GM23338 (cell line): Measurements from ENCODE around the gene CACNA1C. TPM values are rescaled to one million over a fixed set of nuclear protein-coding genes. Genes with fewer than 3 reads are reported as not detected.
A peak's percentile ranks its signal among the peaks of the same experiment; 100 is the strongest.

Experiments
- ATAC-seq: fragments of 200-7000 bp; cut with Tn5 transposase; 3 replicates; pipeline ENCODE4 v1.9.1; 2020
- DNase-seq: peaks from one replicate; pipeline ENCODE4 v3.0.0-alpha.2; 2015; ENCODE audit warnings: low spot score
- H2AFZ ChIP-seq: fragments of 200-600 bp; sonication (generic); 2 replicates; pipeline ENCODE4 v1.8.0; 2016; ENCODE audit warnings: antibody characterized with exemption, mild to moderate bottlenecking, moderate library complexity
- H3F3A ChIP-seq: fragments of 200-600 bp; sonication (generic); replicated peaks from 2 replicates; pipeline ENCODE4 v1.8.0; 2017; ENCODE audit warnings: antibody characterized with exemption, mixed run types, low read depth
- H3K27ac ChIP-seq: fragments of 200-600 bp; sonication (generic); 2 replicates; pipeline ENCODE4 v1.6.1; 2016; ENCODE audit warnings: low read depth
- H3K27me3 ChIP-seq: fragments of 200-600 bp; sonication (generic); 2 replicates; pipeline ENCODE4 v1.8.0; 2016; ENCODE audit warnings: mild to moderate bottlenecking, mixed run types, moderate library complexity; ENCODE audit not compliant: insufficient read depth
- H3K36me3 ChIP-seq: fragments of 200-600 bp; sonication (generic); 2 replicates; pipeline ENCODE4 v1.8.0; 2016; ENCODE audit warnings: mild to moderate bottlenecking; ENCODE audit not compliant: insufficient read depth
- H3K4me1 ChIP-seq: fragments of 200-600 bp; sonication (generic); 2 replicates; pipeline ENCODE4 v1.8.0; 2016; ENCODE audit warnings: mild to moderate bottlenecking, moderate library complexity; ENCODE audit not compliant: insufficient read depth
- H3K4me2 ChIP-seq: fragments of 200-600 bp; sonication (generic); 2 replicates; pipeline ENCODE4 v1.7.1; 2017; ENCODE audit warnings: mixed run types
- H3K4me3 ChIP-seq: fragments of 200-600 bp; sonication (generic); 2 replicates; pipeline ENCODE4 v1.6.1; 2016; ENCODE audit warnings: mixed run types
- H3K79me2 ChIP-seq: fragments of 200-600 bp; sonication (generic); replicated peaks from 2 replicates; pipeline ENCODE4 v1.8.0; 2017; ENCODE audit warnings: mild to moderate bottlenecking; ENCODE audit not compliant: insufficient read depth
- H3K9me2 ChIP-seq: fragments of 200-600 bp; sonication (generic); 2 replicates; pipeline ENCODE4 v1.8.0; 2017; ENCODE audit not compliant: insufficient read depth
- H4K20me1 ChIP-seq: fragments of 200-600 bp; sonication (generic); replicated peaks from 2 replicates; pipeline ENCODE4 v1.8.0; 2017; ENCODE audit warnings: mild to moderate bottlenecking; ENCODE audit not compliant: insufficient read depth
- H3K27ac Mint-ChIP-seq: 2 replicates; pipeline ENCODE4 v1.8.0; 2020; ENCODE audit warnings: inconsistent platforms, mild to moderate bottlenecking, moderate library complexity, mixed read lengths
- H3K27me3 Mint-ChIP-seq: 3 replicates; pipeline ENCODE4 v1.8.0; 2022; ENCODE audit warnings: low read depth, mild to moderate bottlenecking, moderate library complexity, mixed read lengths, inconsistent platforms; ENCODE audit not compliant: insufficient read depth, poor library complexity
- H3K36me3 Mint-ChIP-seq: 3 replicates; pipeline ENCODE4 v1.8.0; 2021; ENCODE audit warnings: low read depth, mild to moderate bottlenecking, inconsistent platforms, moderate library complexity, mixed read lengths
- H3K4me1 Mint-ChIP-seq: 3 replicates; pipeline ENCODE4 v1.8.0; 2020; ENCODE audit warnings: mild to moderate bottlenecking, inconsistent platforms, mixed read lengths
- H3K4me3 Mint-ChIP-seq: 3 replicates; pipeline ENCODE4 v1.8.0; 2021; ENCODE audit warnings: moderate library complexity, mild to moderate bottlenecking, inconsistent platforms, mixed read lengths
- H3K9me3 Mint-ChIP-seq: 3 replicates; pipeline ENCODE4 v1.8.0; 2020; ENCODE audit warnings: moderate library complexity, mild to moderate bottlenecking, inconsistent platforms, mixed read lengths
- CREB1 ChIP-seq: fragments of 250-450 bp; sonication (Bioruptor Pico); IDR thresholded peaks from 2 replicates; pipeline ENCODE4 v1.5.0; 2020; ENCODE audit warnings: low read depth, mild to moderate bottlenecking, moderate library complexity
- EZH2phosphoT487 ChIP-seq: fragments of 200-600 bp; sonication (generic); IDR thresholded peaks from one replicate; pipeline ENCODE4 v1.8.1; 2018; ENCODE audit warnings: antibody characterized with exemption; ENCODE audit not compliant: unreplicated experiment
- JUNB ChIP-seq: IDR thresholded peaks from one replicate; pipeline ENCODE4 v1.6.1; 2016; ENCODE audit warnings: antibody characterized with exemption; ENCODE audit not compliant: unreplicated experiment
- NANOG ChIP-seq: IDR thresholded peaks from 2 replicates; pipeline ENCODE4 v1.6.1; 2016; ENCODE audit warnings: antibody characterized with exemption, borderline replicate concordance
- POLR2AphosphoS5 ChIP-seq: IDR thresholded peaks from 2 replicates; pipeline ENCODE4 v1.6.1; 2016; ENCODE audit warnings: antibody characterized with exemption, low read depth
- STAT1 ChIP-seq: IDR thresholded peaks from one replicate; pipeline ENCODE4 v1.6.1; 2016; ENCODE audit warnings: antibody characterized with exemption; ENCODE audit not compliant: unreplicated experiment
- ZNF114 ChIP-seq: fragments of 250-450 bp; sonication (Bioruptor Pico); IDR thresholded peaks from 2 replicates; pipeline ENCODE4 v1.5.0; 2020; ENCODE audit warnings: mild to moderate bottlenecking, moderate library complexity
- polyA plus RNA-seq: library from polyadenylated mRNA; unstranded; fragments of >200 nt; fragmentation: Nextera tagmentation; extraction: Ambion mirVana; gene quantifications from 2 replicates; pipeline ENCODE4 v1.2.1, GENCODE V29; 2016
- total RNA-seq: library from RNA; depleted of rRNA; stranded (reverse); fragments of >200 nt; shearing (Covaris generic); gene quantifications from 2 replicates; pipeline ENCODE4 v1.2.3, GENCODE V29; 2014
- TF ChIP-seq, protein P1 (sequence below), 2 experiments: fragments of 200-600 bp in 1 of 2; sonication (generic) in 1 of 2; conservative IDR thresholded peaks; 2 replicates each; pipeline versions ENCODE4 v1.5.1 to v1.6.1; 2016 to 2017; ENCODE audit warnings: antibody characterized with exemption in 2 of 2, low read depth in 2 of 2, mild to moderate bottlenecking in 2 of 2, moderate library complexity in 1 of 2
- TF ChIP-seq, protein P2 (sequence below): IDR thresholded peaks from 2 replicates; pipeline ENCODE4 v1.6.1; 2016; ENCODE audit warnings: antibody characterized with exemption
- TF ChIP-seq, protein P3 (sequence below): fragments of 250-450 bp; sonication (Bioruptor Pico); IDR thresholded peaks from 2 replicates; pipeline ENCODE4 v1.5.0; 2020; ENCODE audit warnings: mild to moderate bottlenecking, moderate library complexity
- TF ChIP-seq, protein P4 (sequence below): IDR thresholded peaks from one replicate; pipeline ENCODE4 v1.6.1; 2018; ENCODE audit warnings: antibody characterized with exemption; ENCODE audit not compliant: unreplicated experiment

The CACNA1C gene
- total and polyA plus RNA-seq, 2 experiments from 2014 or later, result 0.78 to 2.1 TPM

DNA sequence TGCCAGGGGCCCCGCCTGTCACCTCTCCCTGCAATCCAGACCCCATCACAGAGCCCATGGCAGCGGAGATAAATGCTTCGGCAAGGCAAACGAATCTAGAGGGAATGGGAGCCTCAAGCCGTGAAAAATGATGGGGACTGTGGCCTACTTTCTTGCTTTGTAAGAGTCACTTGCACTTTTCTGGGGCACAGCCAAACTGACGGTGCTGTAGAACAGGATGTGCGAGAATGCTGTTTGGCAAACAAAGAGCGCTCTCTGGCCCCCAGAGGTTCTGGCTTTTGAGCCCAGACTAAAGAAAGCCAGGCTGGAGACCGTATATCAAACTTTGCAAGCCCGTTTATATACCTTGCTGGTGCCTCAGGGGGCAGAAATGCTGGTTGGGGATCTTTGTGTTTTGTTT lies 108.7 kb downstream of the CACNA1C start:
- H3K36me3 Mint-ChIP-seq, result no peaks in the 10 kb centered on the region
- no peaks in the 10 kb centered on the region for H3F3A ChIP-seq
- H3K4me1 ChIP-seq, result no peaks in the 10 kb centered on the region
- DNase-seq, result no peak
- H3K4me1 Mint-ChIP-seq, result peaks cover 12% of the 10 kb centered on the region; the same call in 2 of the 3 replicates
- H3K4me3 Mint-ChIP-seq, result no peak overlapping the region
- TF ChIP-seq, protein P1, sequence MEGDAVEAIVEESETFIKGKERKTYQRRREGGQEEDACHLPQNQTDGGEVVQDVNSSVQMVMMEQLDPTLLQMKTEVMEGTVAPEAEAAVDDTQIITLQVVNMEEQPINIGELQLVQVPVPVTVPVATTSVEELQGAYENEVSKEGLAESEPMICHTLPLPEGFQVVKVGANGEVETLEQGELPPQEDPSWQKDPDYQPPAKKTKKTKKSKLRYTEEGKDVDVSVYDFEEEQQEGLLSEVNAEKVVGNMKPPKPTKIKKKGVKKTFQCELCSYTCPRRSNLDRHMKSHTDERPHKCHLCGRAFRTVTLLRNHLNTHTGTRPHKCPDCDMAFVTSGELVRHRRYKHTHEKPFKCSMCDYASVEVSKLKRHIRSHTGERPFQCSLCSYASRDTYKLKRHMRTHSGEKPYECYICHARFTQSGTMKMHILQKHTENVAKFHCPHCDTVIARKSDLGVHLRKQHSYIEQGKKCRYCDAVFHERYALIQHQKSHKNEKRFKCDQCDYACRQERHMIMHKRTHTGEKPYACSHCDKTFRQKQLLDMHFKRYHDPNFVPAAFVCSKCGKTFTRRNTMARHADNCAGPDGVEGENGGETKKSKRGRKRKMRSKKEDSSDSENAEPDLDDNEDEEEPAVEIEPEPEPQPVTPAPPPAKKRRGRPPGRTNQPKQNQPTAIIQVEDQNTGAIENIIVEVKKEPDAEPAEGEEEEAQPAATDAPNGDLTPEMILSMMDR (conservative IDR thresholded peaks at IDR 0.05; ENCODE audit: low read depth in 2 of 2), result no peak
- TF ChIP-seq JUNB, result no peak
- TF ChIP-seq, protein P2, sequence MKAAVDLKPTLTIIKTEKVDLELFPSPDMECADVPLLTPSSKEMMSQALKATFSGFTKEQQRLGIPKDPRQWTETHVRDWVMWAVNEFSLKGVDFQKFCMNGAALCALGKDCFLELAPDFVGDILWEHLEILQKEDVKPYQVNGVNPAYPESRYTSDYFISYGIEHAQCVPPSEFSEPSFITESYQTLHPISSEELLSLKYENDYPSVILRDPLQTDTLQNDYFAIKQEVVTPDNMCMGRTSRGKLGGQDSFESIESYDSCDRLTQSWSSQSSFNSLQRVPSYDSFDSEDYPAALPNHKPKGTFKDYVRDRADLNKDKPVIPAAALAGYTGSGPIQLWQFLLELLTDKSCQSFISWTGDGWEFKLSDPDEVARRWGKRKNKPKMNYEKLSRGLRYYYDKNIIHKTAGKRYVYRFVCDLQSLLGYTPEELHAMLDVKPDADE, result no peak
- TF ChIP-seq ZNF114 (CRISPR knock-in tag), result no peak
- TF ChIP-seq EZH2phosphoT487, result no peak
- TF ChIP-seq, protein P3, sequence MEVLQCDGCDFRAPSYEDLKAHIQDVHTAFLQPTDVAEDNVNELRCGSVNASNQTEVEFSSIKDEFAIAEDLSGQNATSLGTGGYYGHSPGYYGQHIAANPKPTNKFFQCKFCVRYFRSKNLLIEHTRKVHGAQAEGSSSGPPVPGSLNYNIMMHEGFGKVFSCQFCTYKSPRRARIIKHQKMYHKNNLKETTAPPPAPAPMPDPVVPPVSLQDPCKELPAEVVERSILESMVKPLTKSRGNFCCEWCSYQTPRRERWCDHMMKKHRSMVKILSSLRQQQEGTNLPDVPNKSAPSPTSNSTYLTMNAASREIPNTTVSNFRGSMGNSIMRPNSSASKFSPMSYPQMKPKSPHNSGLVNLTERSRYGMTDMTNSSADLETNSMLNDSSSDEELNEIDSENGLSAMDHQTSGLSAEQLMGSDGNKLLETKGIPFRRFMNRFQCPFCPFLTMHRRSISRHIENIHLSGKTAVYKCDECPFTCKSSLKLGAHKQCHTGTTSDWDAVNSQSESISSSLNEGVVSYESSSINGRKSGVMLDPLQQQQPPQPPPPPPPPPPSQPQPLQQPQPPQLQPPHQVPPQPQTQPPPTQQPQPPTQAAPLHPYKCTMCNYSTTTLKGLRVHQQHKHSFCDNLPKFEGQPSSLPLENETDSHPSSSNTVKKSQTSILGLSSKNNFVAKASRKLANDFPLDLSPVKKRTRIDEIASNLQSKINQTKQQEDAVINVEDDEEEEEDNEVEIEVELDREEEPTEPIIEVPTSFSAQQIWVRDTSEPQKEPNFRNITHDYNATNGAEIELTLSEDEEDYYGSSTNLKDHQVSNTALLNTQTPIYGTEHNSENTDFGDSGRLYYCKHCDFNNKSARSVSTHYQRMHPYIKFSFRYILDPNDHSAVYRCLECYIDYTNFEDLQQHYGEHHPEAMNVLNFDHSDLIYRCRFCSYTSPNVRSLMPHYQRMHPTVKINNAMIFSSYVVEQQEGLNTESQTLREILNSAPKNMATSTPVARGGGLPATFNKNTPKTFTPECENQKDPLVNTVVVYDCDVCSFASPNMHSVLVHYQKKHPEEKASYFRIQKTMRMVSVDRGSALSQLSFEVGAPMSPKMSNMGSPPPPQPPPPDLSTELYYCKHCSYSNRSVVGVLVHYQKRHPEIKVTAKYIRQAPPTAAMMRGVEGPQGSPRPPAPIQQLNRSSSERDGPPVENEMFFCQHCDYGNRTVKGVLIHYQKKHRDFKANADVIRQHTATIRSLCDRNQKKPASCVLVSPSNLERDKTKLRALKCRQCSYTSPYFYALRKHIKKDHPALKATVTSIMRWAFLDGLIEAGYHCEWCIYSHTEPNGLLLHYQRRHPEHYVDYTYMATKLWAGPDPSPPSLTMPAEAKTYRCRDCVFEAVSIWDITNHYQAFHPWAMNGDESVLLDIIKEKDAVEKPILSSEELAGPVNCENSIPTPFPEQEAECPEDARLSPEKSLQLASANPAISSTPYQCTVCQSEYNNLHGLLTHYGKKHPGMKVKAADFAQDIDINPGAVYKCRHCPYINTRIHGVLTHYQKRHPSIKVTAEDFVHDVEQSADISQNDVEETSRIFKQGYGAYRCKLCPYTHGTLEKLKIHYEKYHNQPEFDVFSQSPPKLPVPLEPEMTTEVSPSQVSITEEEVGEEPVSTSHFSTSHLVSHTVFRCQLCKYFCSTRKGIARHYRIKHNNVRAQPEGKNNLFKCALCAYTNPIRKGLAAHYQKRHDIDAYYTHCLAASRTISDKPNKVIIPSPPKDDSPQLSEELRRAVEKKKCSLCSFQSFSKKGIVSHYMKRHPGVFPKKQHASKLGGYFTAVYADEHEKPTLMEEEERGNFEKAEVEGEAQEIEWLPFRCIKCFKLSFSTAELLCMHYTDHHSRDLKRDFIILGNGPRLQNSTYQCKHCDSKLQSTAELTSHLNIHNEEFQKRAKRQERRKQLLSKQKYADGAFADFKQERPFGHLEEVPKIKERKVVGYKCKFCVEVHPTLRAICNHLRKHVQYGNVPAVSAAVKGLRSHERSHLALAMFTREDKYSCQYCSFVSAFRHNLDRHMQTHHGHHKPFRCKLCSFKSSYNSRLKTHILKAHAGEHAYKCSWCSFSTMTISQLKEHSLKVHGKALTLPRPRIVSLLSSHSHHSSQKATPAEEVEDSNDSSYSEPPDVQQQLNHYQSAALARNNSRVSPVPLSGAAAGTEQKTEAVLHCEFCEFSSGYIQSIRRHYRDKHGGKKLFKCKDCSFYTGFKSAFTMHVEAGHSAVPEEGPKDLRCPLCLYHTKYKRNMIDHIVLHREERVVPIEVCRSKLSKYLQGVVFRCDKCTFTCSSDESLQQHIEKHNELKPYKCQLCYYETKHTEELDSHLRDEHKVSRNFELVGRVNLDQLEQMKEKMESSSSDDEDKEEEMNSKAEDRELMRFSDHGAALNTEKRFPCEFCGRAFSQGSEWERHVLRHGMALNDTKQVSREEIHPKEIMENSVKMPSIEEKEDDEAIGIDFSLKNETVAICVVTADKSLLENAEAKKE (CRISPR knock-in tag), result no peak
- TF ChIP-seq, protein P4, sequence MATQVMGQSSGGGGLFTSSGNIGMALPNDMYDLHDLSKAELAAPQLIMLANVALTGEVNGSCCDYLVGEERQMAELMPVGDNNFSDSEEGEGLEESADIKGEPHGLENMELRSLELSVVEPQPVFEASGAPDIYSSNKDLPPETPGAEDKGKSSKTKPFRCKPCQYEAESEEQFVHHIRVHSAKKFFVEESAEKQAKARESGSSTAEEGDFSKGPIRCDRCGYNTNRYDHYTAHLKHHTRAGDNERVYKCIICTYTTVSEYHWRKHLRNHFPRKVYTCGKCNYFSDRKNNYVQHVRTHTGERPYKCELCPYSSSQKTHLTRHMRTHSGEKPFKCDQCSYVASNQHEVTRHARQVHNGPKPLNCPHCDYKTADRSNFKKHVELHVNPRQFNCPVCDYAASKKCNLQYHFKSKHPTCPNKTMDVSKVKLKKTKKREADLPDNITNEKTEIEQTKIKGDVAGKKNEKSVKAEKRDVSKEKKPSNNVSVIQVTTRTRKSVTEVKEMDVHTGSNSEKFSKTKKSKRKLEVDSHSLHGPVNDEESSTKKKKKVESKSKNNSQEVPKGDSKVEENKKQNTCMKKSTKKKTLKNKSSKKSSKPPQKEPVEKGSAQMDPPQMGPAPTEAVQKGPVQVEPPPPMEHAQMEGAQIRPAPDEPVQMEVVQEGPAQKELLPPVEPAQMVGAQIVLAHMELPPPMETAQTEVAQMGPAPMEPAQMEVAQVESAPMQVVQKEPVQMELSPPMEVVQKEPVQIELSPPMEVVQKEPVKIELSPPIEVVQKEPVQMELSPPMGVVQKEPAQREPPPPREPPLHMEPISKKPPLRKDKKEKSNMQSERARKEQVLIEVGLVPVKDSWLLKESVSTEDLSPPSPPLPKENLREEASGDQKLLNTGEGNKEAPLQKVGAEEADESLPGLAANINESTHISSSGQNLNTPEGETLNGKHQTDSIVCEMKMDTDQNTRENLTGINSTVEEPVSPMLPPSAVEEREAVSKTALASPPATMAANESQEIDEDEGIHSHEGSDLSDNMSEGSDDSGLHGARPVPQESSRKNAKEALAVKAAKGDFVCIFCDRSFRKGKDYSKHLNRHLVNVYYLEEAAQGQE, result no peak
- TF ChIP-seq CREB1, result no peak
- no peak for TF ChIP-seq STAT1
- no peak for TF ChIP-seq POLR2AphosphoS5
- no peak for TF ChIP-seq NANOG
- H3K27ac Mint-ChIP-seq, result peak overlapping the region; percentile 68
- H3K4me2 ChIP-seq, result no peak overlapping the region
- no peaks in the 10 kb centered on the region for H3K27me3 Mint-ChIP-seq
- no peak overlapping the region for H3K27ac ChIP-seq
- ATAC-seq, result no peak; the same call in 2 of the 3 replicates
- H3K27me3 ChIP-seq, result no peaks in the 10 kb centered on the region
- H2AFZ ChIP-seq, result peak overlapping the region; percentile 47; the same call in 1 of the 2 replicates
- no peaks in the 10 kb centered on the region for H3K9me2 ChIP-seq
- no peaks in the 10 kb centered on the region for H4K20me1 ChIP-seq
- H3K4me3 ChIP-seq, result no peak overlapping the region
- 0 out of 3 replicates have a peak, but pooled peaks cover under 1% of the 10 kb centered on the region for H3K9me3 Mint-ChIP-seq
- no peaks in the 10 kb centered on the region for H3K36me3 ChIP-seq
- H3K79me2 ChIP-seq, result no peaks in the 10 kb centered on the region
